HG02610 (cell line): ENCODE measurements around the gene XXYLT1.
"Not testable (repeated sequence)": the region's sequence is repeated elsewhere in the genome, so short reads cannot be mapped to it uniquely, and the experiment has no call there.

Source experiments
- ATAC-seq: cut with Tn5 transposase; IDR thresholded peaks from one replicate; pipeline ENCODE4 v1.9.1; 2021; ENCODE audit warnings: mild to moderate bottlenecking, moderate library complexity; ENCODE audit not compliant: unreplicated experiment

XXYLT1 gene

DNA sequence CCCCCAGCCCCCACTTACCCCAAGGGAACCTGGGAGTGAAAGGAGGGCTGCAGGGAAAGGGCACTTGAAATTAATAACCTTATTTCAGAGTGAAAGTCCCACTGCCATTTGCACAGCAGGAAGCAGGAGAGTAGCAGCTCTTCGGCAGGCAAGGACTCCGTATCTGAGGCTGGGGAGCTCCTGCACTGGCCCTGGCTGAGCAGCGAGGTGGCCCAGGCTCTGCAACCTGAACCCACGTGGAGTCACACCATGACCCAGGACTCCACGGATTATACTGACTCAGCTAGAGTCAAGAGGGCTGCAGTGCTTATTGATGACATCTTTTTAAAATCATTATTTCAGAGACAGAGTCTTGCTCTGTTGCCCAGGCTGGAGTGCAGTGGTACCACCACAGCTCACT is 214.5 kb downstream of the XXYLT1 start:
- ATAC-seq = no peak

DNA sequence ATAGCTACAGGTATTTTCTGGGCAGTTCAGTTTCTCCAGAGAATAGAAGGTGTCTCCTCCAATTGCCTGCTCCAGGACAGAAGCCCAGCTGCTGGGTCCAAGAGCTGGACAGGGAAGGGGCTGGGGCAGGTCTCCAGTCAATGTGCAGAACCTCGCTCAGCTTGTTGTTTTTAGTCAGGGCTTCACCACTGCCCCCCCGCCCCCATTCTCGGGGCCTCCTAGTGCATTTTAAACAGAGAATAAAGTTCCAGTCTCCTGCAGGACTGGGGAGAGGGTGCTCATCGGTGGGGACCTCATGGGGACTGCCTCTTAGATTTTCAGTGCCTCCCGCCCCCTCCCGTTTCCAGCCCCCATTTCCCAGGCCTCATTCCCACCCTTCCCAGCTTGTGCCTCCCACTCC is 216.6 kb downstream of the XXYLT1 start:
- no peak for ATAC-seq

GRCh38 chr3:195052939-195053338 is 218.0 kb downstream of the XXYLT1 start:
- ATAC-seq = no peak

DNA sequence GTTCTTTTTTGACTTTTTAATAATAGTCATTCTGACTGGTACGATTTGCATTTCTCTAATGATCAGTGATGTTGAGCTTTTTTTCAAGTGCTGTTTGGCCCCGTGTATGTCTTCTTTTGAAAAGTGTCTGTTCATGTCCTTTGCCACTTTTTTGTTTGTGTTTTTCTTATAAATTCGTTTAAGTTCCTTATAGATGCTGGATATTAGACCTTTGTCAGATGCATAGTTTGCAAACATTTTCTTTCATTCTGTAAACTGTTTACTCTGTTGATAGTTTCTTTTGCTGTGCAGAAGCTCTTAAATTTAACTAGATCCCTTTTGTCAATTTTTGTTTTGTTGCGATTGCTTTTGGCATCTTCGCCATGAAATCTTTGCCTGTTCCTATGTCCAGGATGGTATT is 220.7 kb downstream of the XXYLT1 start:
- not testable (repeated sequence) for ATAC-seq

DNA sequence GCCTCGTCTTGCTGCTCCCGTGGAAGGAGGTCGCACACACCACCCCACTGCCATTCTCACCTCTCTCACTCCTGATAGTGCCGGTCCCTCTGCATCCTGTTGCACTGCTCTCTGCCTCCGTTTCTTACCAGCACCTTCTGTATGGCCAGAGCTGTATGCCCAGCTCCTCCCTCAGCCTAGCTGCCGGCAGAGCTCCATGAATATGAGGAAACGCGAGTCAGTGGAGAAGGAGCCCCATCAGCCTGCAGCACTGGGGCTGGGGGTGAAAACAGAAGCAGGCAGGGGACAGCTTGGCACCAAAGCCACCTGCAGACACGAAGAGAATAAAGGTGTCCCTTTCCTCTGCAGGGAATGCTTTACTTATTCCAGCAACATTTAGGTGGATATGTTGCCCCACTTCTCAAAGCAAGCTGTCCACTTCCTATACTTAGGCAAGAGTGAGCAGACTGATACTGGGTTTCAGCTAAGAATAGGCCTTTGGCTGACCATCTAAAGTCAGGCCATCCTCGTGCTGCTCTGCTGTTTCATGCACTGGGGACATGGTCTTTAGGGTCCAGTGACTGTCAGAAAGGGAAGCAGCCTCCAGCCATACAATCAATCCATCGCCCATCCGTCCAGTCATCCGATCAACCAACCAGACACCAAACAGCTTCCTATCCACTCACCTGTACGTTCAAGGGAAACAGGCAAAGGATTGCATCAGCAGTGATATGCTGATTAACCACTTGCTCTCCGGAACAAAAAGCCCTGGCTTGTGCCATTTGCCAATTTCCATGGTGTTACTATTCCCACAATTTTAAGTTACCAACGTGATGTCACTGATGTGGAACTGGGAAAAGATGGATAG is 222.7 kb downstream of the XXYLT1 start:
- no peak for ATAC-seq

GRCh38 chr3:195047536-195047935 is 223.4 kb downstream of the XXYLT1 start:
- ATAC-seq = no peak

GRCh38 chr3:195046441-195046840 is 224.5 kb downstream of the XXYLT1 start:
- no peak for ATAC-seq

DNA sequence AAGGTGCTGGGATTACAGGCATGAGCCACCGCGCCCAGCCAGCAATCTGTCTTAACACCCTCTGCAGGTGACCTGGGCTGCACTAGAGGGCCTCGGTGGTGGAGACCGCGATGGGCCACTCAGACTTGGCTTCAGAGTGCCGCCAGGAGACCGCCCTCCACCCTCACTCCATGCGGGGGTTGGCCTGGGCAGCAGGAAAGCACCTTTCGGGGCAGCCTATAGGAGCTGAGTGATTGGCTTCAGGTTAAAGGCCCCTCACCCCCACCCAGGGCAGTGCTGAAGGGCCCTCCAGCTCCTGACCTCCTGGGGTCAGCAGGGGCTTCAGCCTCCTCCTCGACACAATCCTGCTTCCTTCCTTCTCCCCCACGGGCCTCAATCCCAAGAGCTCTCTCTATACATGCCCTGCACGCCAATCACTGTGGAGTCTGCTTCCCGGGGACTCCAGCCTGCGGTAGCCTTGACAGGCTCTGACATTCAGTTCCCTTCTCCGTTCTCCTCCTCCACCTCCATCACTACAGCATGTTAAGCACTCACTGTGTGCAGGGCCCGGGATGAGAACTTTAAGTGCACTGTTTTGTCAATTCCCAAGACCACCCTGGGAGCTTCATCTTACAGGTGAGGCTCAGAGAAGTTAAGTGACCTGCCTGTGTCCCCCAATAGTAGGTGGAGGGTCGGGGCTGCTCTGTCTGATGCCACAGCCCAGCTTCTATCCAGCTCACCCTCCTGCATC is 225.3 kb downstream of the XXYLT1 start:
- ATAC-seq = no peak

DNA sequence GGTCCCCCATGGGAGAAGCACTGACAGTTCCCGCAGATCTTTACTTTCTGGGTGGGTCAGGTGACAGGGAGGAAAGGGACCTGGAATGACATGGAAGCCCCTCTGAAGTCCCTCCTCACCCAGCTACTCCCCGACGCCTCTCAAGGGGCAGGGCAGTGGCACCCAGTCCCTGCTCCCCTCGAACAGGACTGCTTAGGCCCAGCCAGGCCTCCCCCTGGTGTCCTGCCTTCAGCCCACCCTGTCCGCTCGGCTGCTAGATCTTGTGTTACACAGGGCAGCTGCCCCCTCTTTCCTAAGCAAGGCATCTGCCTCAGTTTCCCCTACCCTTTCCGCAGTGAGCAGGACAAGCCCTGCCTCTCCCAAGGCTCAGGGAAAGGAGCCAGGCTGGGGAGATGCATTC is 226.5 kb downstream of the XXYLT1 start:
- ATAC-seq = no peak

DNA sequence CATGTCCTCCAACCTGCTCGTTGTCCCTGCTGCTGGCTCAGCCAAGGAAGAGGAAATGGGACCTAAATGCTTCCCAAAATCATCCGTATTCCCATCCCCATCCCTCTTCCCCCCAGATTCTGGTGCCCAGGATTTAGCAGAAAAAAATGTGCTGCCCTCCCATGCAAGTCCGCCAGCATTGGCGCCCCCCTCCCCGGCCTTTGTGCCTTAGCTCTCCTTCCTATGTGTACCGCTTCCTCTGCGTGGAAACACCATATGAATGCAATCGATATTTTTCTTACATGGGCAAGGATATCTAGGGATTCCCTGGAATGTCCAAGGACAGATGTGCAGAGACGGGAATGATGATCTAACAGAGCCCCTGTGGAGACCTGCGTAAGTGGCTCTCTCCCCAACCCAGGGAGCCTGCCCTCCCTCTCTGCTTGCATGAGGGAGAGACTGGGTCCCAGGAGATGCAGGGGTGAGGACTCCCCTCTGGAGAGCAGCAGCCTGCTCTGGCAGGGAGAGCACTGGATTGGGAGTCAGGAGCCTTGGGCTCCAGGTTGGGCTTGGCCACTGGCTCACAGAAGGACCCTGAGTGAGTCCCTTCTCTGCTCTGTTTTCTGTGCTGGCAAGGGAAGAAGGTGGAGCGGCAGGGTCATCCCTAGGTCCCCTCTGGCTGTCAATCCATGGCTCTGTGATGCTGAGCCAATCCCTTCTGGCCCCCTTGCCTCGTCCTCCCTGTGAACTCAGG is 227.2 kb downstream of the XXYLT1 start:
- ATAC-seq = no peak

GRCh38 chr3:195042743-195043606 is 228.0 kb downstream of the XXYLT1 start:
- ATAC-seq = no peak

GRCh38 chr3:195041871-195042742 is 228.9 kb downstream of the XXYLT1 start:
- no peak for ATAC-seq

GRCh38 chr3:195040773-195041520 is 230.0 kb downstream of the XXYLT1 start:
- ATAC-seq = no peak

GRCh38 chr3:195040094-195040493 is 230.9 kb downstream of the XXYLT1 start:
- no peak for ATAC-seq

- ATAC-seq = no peak
These were observed 231.6 kb downstream of the XXYLT1 start for GRCh38 chr3:195039180-195039843.

- no peak for ATAC-seq
These were observed 232.8 kb downstream of the XXYLT1 start for GRCh38 chr3:195038161-195038560.

DNA sequence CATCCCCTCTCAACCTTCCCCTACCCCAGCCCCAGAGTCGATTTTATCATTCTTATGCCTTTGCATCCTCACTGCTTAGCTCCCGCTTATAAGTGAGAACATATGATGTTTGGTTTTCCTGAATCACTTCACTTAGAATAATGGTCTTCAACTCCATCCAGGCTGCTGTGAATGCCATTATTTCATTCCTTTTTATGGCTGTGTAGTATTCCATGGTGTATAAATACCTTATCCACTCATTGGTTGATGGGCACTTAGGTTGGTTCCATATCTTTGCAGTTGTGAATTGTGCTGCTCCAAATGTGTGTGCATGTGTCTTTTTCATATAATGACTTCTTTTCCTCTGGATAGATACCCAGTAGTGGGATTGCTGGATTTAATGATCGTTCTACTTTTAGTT is 233.4 kb downstream of the XXYLT1 start:
- ATAC-seq = not testable (repeated sequence)

DNA sequence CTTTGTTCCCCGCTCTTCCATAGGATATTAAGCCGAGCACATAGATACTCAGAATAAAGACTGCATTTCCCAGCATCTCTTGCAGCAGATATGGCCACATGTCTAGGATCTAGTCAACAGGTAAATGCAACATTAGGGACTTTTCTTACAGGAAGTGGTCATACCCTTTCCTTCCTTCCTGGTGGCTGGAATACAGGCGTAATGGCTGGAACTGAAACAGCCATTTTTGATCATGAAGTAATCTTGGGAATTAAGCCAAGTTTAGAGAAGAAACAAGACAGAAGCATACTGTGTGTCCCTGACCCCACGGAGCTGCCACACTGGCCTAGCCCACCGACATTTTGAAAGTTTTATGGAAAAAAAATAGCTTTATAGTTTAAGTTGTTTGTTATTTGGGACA is 234.0 kb downstream of the XXYLT1 start:
- no peak for ATAC-seq
